Fibroblast of mammary gland (primary cell): ENCODE data around the gene PTGIR.

Experiments
- DNase-seq: peaks from one replicate; pipeline ENCODE4 v3.0.0-alpha.2; 2010; ENCODE audit warnings: low read depth
- H3K4me3 ChIP-seq: 2 replicates; pipeline ENCODE4 v1.5.1; 2011; ENCODE audit warnings: low read depth, mild to moderate bottlenecking, low read length, moderate library complexity; ENCODE audit not compliant: control insufficient read depth
- CTCF ChIP-seq: conservative IDR thresholded peaks from 2 replicates; pipeline ENCODE4 v1.5.1; 2011; ENCODE audit warnings: low read depth, low read length, inconsistent platforms; ENCODE audit not compliant: control insufficient read depth, insufficient read depth

Gene PTGIR

GRCh38 chr19:46573679-46574498 is 51.0 kb downstream of the PTGIR start:
- no peak for DNase-seq
- H3K4me3 ChIP-seq, result no peak overlapping the region
- TF ChIP-seq CTCF, result no peak

- no peak overlapping the region for H3K4me3 ChIP-seq
- peak; percentile 26 for TF ChIP-seq CTCF
- peak; percentile 28 for DNase-seq
These were observed 53.4 kb downstream of the PTGIR start for GRCh38 chr19:46571495-46571894.
